Activated gamma-delta T cell treated with Interleukin-2 at 50 U/mL for 16 hours (primary cell): ENCODE results near the gene MAB21L4.

ENCODE experiments used
- DNase-seq: peaks from one replicate; pipeline ENCODE4 v3.0.0-alpha.2; 2020

MAB21L4 gene

GRCh38 chr2:240895656-240896388 lies at the start of gene MAB21L4:
MAB21L4 (minus strand) TSS chr2:240896156; CDS start chr2:240895997, 159 bp downstream.
- no peak for DNase-seq

DNA sequence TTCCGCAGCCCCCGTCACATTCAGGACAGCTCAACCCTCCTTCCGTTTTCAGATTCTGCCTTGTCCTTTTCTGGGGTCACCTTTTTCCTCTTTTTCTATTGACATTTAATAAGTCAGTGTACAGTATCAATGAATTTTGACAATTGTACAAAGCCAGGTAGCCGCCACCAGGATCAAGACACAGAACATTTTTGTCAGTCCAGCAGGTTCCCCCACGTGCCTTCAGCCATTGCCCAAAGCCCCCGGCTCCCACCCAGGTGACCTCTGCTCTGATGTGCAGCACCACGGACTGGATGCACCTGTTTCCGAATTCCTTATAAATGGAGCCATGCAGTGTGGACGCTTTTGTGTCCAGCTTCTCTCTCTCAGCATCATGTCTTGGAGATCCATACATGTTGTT lies 40.1 kb upstream of the MAB21L4 start:
- no peak for DNase-seq

GRCh38 chr2:240935103-240935876 lies 39.3 kb upstream of the MAB21L4 start:
- DNase-seq, result peak; percentile 2

DNA sequence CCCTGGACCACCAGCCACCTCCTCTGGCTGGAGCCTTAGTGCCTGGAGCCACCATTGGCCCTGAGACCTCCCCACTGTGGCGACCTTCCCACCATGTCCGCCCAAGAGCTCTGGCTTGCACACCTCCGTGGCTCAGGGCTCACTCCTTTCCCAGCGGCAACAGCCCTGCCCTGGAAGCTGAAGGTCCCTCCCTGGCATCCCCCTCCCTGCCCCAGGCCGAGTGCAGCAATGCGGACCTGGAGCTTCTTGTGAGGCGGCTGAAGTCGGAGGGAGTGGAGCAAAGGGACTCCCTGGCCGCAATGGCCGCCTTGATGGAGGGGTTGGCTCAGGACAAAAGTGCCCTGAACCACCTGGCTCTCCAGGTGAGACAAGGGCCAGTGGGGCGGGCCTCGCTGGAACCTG lies 38.7 kb upstream of the MAB21L4 start:
- no peak for DNase-seq

GRCh38 chr2:240933966-240934700 lies 38.2 kb upstream of the MAB21L4 start:
- DNase-seq, result no peak

GRCh38 chr2:240933048-240933965 lies 37.4 kb upstream of the MAB21L4 start:
- DNase-seq, result peak; percentile 3

DNA sequence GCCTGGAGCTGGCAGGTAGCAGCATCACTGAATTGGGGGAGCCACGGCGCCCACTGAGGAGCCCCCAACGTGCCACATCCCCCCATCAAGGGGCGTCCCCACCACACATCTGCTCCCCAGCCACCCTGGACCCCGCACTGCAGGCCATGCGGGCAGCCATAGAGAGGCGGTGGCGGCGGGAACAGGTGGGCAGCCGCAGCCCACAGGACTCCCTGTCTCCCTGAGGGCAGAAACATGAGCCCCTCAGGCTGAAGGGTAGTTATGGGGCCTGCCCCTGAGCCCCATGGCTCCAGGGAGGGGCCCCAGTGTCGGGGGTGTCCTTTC lies 36.7 kb upstream of the MAB21L4 start:
- peak; percentile 2 for DNase-seq

GRCh38 chr2:240932001-240932723 lies 36.2 kb upstream of the MAB21L4 start:
- DNase-seq, result no peak

GRCh38 chr2:240931319-240931949 lies 35.5 kb upstream of the MAB21L4 start:
- DNase-seq, result no peak

GRCh38 chr2:240930631-240931318 lies 34.8 kb upstream of the MAB21L4 start:
- DNase-seq, result no peak

DNA sequence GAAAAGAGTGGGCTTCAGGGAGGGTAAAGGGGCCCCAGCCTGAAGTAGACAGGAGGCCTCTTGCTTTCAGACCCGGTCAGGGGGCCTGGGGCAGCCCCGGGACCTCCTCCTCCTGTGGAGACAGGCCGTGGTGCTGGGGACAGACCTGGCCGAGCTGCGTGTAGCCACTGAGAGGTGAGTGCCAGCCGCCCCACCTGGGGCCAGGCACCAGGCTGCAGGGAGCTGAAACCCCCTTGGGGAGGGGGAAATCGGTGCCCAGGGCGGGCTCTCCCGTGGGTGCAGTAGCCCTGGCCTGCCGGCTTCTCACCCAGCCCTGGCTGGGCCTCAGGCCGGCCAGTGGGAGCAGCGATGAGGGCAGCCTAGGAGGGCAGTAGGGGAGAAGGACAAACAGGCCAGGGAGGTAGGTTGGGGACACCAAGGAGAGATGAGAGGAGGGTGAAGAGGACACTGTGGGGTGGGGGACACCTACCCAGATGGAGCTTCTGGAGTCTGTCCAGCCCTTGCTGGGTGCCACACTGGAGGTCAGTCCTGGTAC lies 34.2 kb upstream of the MAB21L4 start:
- DNase-seq, result no peak

GRCh38 chr2:240929364-240930095 lies 33.6 kb upstream of the MAB21L4 start:
- peak; percentile 2 for DNase-seq

GRCh38 chr2:240928476-240929363 lies 32.8 kb upstream of the MAB21L4 start:
- DNase-seq, result no peak

DNA sequence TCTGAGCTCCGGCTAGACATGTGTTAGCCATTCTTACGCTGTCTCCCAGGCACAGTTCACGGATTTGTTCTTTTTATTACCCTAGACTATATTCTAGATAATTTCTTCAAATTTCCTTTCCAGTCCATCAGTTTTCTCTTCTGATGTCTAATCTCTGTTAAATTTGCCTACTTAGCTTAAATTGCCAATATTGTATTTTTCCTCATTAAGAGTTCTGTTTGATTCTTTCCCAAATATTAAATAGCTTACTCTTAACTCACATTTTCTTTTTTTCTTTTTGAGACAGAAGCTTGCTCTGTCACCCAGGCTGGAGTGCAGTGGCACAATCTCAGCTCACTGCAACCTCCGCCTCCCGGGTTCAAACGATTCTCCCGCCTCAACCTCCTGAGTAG lies 31.4 kb upstream of the MAB21L4 start:
- no peak for DNase-seq

DNA sequence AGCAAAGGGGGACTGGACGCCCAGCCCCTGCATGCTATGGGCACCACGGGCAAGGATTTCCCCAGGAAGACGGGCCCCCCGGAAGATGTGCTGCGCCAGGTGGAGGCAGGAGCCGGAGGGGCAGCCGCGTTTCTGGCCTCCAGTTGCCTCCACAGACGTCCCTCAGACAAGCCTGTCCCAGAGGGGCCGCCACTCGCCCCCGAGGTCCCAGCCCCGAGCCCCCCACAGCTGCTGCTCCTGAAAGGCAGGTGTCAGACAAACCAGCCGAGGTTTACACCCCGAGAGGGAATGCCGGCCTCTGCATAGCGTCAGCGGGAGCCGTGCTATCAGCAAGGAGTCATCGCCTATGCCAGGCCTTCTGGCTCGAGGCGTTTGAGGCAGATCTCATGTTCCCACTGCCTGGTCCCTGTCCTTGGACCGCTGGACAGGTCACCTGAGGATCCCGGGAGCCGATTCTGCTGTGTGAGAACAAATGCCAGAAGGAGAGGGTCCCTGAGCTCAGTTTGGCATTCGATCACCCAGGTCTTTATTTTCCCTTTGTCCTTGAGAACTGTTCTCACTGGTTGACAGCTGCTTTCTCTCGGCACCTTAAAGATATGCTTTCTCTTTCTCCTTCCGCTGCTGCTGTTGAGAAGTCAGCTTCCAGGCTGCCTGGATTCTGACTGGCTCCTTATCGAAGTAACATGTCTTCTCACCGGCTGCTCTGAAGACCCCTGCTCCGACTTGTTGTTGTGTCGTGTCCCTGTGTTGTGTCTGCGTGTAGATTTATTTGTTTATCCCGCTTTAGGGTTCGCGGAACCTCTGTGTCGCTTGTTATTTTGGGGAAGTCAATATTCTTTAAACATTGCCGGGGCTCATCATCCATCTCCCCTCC lies 30.8 kb upstream of the MAB21L4 start:
- no peak for DNase-seq

DNA sequence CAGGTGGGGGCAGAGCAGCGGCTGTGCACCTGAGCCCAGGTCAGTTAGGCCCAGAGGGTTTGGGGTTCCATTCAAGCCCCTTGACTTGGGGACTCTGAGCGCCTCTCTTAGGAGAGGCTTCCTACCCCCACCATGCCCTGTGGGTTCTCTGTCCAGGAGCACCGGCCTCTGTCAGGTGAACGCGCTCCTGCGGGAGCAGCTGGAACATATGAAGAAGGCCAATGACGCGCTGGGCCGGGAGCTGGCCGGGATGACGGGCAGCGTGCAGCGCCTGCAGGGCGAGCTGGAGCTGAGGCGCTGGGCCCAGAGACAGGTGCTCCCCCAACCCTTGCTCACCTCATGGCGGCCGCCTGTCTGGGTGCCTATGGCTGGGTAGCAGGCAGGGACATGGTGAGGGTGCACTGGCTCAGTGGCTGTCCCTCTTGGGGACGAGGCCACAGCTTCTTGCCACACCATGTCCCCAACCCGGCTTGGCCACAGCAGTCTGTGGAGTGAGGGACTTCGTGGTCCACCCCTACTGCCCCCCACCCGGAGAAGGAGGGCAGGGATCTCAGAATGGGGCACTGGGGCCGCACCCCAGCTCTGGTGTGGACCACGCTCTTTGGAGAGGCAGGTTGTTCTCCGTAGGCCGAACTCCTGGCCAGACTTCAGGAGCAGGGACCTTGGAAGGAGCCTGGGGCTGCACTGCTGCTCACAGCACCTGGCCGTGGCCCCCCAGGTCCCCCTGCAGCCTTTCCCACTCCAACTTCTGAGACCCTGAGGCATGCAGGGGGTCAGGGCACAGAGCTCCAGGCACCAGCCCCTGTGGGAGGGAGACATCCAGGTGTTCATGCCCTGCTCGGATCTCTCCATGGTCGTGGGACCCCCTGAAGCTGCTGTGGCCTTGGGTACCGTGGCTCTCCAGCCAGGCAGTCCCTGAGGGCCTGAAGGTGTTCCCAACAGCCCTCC lies 29.9 kb upstream of the MAB21L4 start:
- peak; percentile 2 for DNase-seq

GRCh38 chr2:240925191-240925567 lies 29.2 kb upstream of the MAB21L4 start:
- DNase-seq, result peak; percentile 5
